Testis (tissue), 3 donors: ENCODE results near the gene PPCDC. TPM values are rescaled to one million over a fixed set of nuclear protein-coding genes. Genes with fewer than 3 reads are reported as not detected.

ENCODE experiments used
- DNase-seq: peaks from one replicate; pipeline ENCODE4 v3.0.0-alpha.2; 2019
- H3K27ac ChIP-seq, 2 donors: fragments of 200-600 bp; sonication (generic); one replicate each; pipeline ENCODE4 v1.5.1; 2019
- H3K27me3 ChIP-seq: fragments of 200-600 bp; sonication (generic); one replicate; pipeline ENCODE4 v1.5.1; 2019
- H3K36me3 ChIP-seq: fragments of 200-600 bp; sonication (generic); one replicate; pipeline ENCODE4 v1.5.1; 2017; ENCODE audit warnings: low read depth; ENCODE audit errors: missing control alignments
- H3K4me1 ChIP-seq: fragments of 200-600 bp; sonication (generic); one replicate; pipeline ENCODE4 v1.5.1; 2019
- H3K4me3 ChIP-seq, 2 donors: fragments of 200-600 bp; sonication (generic); one replicate each; pipeline ENCODE4 v1.5.1; 2017 to 2019
- H3K9me3 ChIP-seq: fragments of 200-600 bp; sonication (generic); one replicate; pipeline ENCODE4 v1.5.1; 2017
- POLR2A ChIP-seq: fragments of 450-650 bp; IDR thresholded peaks from one replicate; pipeline ENCODE4 v1.6.1; 2017; ENCODE audit warnings: antibody characterized with exemption, mild to moderate bottlenecking, moderate library complexity
- WGBS, 2 donors: methylation state at CpG; one replicate each; pipeline ENCODE4 v1.1.5; 2018; 5-methylcytosine and 5-hydroxymethylcytosine counted together
- intact Hi-C: fragments of 100-400 bp; cut with DNase I; formaldehyde crosslinking; loops from one replicate; pipeline ENCODE4 v1.15.1; 2023; ENCODE audit warnings: low total_unique reads
- polyA plus RNA-seq: library from polyadenylated mRNA; stranded (reverse); fragments of 350-450 nt; fragmentation: Illumina TruSeq; extraction: RNeasy Lipid Tissue Mini Kit (QIAGEN cat#74804); gene quantifications from one replicate; pipeline ENCODE4 v1.2.3, GENCODE V29; 2014; ENCODE audit warnings: low read depth, low replicate concordance; ENCODE audit not compliant: insufficient read depth
- total RNA-seq, 2 donors: library from RNA; depleted of rRNA; stranded (reverse); fragments of >200 nt; gene quantifications; one replicate each; pipeline ENCODE4 v1.2.3, GENCODE V29; 2016
- TF ChIP-seq, protein P1 (sequence below), 3 experiments: fragments of 450-650 bp in 2 of 3; fragments of 200-600 bp in 1 of 3; sonication (generic) in 1 of 3; IDR thresholded peaks; one replicate each; pipeline ENCODE4 v1.5.1; 2016 to 2019; ENCODE audit warnings: antibody characterized with exemption in 3 of 3, mild to moderate bottlenecking in 2 of 3, moderate library complexity in 1 of 3

PPCDC gene
- total and polyA plus RNA-seq, 3 donors from 2014 or later: 18.0 to 31.6 (median 23.6) TPM

DNA sequence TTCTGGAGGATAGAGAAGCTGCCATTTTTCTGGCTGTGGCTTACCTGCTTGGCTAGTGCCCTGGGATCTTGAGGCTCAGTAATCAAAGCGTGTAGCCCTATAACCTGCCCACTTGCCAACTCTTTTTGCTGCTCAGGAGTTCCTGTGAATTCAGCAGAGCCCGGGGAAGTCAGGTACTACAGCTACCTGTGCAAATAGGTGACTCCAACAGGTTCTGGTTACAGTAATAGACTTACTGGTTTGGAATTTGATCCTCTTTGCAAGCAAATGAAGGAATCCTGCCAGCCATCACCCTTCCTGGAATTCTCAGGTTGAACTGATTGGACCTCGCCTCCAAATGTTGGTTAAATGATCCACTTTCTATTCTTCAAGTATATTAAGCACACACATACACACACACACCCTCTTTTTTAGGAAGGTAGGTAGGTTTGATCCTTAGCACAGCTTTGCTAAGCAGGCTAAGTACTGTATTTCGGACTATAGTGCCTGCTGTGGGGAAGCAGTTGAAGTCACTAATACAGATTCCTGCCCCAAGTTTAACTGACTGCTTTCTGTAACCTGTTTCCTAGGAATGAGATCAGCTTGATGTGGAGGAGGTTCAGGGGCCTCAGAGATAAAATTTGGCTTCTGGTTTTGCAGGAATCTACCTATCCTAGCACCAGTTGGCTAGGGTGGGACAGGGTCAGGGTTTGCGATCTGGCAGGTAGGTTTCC is 2.3 kb downstream of the PPCDC start:
- no peak overlapping the region for H3K4me3 ChIP-seq
- peaks cover 18% of the 10 kb centered on the region for H3K4me1 ChIP-seq
- TF ChIP-seq POLR2A: no peak
- TF ChIP-seq, protein P1, sequence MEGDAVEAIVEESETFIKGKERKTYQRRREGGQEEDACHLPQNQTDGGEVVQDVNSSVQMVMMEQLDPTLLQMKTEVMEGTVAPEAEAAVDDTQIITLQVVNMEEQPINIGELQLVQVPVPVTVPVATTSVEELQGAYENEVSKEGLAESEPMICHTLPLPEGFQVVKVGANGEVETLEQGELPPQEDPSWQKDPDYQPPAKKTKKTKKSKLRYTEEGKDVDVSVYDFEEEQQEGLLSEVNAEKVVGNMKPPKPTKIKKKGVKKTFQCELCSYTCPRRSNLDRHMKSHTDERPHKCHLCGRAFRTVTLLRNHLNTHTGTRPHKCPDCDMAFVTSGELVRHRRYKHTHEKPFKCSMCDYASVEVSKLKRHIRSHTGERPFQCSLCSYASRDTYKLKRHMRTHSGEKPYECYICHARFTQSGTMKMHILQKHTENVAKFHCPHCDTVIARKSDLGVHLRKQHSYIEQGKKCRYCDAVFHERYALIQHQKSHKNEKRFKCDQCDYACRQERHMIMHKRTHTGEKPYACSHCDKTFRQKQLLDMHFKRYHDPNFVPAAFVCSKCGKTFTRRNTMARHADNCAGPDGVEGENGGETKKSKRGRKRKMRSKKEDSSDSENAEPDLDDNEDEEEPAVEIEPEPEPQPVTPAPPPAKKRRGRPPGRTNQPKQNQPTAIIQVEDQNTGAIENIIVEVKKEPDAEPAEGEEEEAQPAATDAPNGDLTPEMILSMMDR (IDR thresholded peaks at IDR 0.05): no peak
- intact Hi-C loops: loop anchor here (5.0 kb wide), 1 partner anchor 177 kb away; the partner anchor contains the start of gene C15orf39
- no peak overlapping the region for H3K27ac ChIP-seq
- WGBS, 2 donors: 88 to 95% methylated on average over 5 of the region's 5 CpGs
- no peaks in the 10 kb centered on the region for H3K9me3 ChIP-seq
- no peaks in the 10 kb centered on the region for H3K36me3 ChIP-seq
- no peak for DNase-seq
- no peaks in the 10 kb centered on the region for H3K27me3 ChIP-seq

DNA sequence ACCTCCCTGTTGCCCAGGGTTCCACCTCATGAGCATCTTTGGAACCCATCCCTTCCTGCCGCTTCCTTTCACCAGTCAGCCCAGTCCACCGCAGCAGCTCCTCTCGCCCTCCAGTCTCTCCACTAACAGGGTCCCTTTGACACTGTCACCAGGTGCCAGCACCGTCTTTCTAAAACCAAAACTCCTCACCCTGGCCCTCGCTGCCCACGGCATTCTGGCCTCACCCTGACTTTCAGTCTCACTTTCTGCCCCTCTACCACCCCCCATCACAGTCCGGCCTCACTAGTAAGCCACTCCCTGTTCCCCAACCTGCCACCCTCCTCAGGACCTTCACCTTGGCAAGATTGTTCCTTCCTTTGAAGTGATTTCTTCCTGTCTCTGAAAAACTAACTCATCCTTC is 4.2 kb downstream of the PPCDC start:
- no peak for DNase-seq
- Histone ChIP-seq H3K36me3 (no peaks in the 10 kb centered on the region), H3K4me3 (no peak overlapping the region), H3K9me3 (no peaks in the 10 kb centered on the region), H3K4me1 (peaks cover 30% of the 10 kb centered on the region), H3K27ac (no peak overlapping the region), H3K27me3 (no peaks in the 10 kb centered on the region)
- TF ChIP-seq, protein P1 (IDR thresholded peaks at IDR 0.05): no peak
- TF ChIP-seq POLR2A: no peak
- intact Hi-C loops: loop anchor here (5.0 kb wide), 1 partner anchor 175 kb away; the partner anchor contains the start of gene C15orf39
- WGBS, 2 donors: 86 to 92% methylated on average over 7 of the region's 7 CpGs

DNA sequence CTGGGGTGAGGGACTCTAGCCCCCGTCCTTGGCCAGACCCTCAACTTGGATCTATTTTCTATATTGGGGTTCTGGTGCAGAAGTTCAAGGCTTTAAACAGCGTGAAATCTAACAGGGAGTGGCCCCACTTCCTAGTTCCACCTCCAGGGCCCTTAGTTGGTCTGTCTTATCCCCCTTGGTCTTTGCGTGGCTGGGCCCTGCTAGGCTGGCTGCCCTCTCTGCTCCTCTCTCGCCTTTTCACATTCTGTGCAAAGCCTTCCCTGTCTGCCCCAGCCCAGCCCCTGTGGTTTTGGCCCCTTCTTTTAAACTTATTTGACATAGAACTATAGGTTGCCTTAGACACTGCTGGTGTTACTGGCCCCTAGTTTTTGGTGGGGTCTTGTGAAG is 5.6 kb downstream of the PPCDC start:
- 58 to 72% methylated on average over 4 of the region's 4 CpGs for WGBS, 2 donors
- intact Hi-C loops: loop anchor here (5.0 kb wide), 1 partner anchor 173 kb away; the partner anchor contains the start of gene C15orf39
- Histone ChIP-seq H3K36me3 (no peaks in the 10 kb centered on the region), H3K27me3 (no peaks in the 10 kb centered on the region), H3K9me3 (no peaks in the 10 kb centered on the region), H3K4me1 (peaks cover 29% of the 10 kb centered on the region), H3K27ac (peak overlapping the region in 1 of 2 donors; percentile 34), H3K4me3 (no peak overlapping the region)
- TF ChIP-seq, protein P1 (IDR thresholded peaks at IDR 0.05): no peak
- TF ChIP-seq POLR2A: no peak
- no peak for DNase-seq

DNA sequence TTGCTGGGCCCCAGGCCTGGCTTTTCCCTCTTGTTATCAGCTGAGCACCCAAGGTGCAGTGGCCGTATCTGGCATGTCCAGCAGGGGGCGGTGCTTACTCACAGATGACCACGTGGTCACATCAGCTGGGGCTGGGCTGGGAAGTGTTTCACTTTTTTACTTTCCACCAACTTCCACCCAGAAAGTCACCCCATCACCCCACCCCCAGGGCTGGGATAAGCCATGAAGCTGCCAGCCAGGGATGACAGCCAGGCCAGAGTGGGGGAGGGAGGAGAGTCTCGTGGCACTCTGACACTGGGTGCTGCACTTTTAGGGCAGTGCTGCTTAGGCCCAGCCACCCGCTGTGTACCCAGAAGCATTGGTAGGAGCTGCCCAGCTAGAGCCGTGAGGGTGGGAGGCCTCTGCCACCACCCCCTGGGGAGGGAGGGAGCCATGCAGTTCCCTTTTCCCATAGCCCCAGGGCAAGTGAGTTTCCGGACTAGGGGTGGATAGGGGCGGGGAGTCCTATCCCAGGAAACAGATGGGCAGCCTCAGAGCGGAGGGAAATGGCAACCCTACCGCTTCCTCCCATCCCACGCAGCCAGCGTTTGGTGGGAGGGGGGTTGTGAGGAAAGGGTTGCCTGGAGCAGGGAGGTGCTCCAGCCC is 6.1 kb downstream of the PPCDC start:
- Histone ChIP-seq H3K9me3 (no peaks in the 10 kb centered on the region), H3K4me1 (peaks cover 24% of the 10 kb centered on the region), H3K27ac (peak overlapping the region in 1 of 2 donors; percentile 34), H3K27me3 (no peaks in the 10 kb centered on the region), H3K4me3 (no peak overlapping the region), H3K36me3 (no peaks in the 10 kb centered on the region)
- intact Hi-C loops: loop anchor here (5.0 kb wide), 1 partner anchor 173 kb away; the partner anchor contains the start of gene C15orf39
- peak; percentile 97 for DNase-seq
- no peak for TF ChIP-seq POLR2A
- TF ChIP-seq, protein P1 (IDR thresholded peaks at IDR 0.05): peak; percentile 92 to 99 (median 98)
- WGBS, 2 donors: 28% methylated on average over 8 to 12 of the region's 12 CpGs
